Measurements from ENCODE around the gene KDELR3. TPM values are rescaled to one million over a fixed set of nuclear protein-coding genes. Genes with fewer than 3 reads are reported as not detected.

The KDELR3 gene
- total RNA-seq, 3 donors from 2014 or later (not counting 1 experiment from before 2014, with no cell fraction given), result 0.25 TPM; not detected in 2

- 96% methylated on average over 36 of the region's 36 CpGs for WGBS (ENCODE audit: insufficient coverage)
- H3K4me3 Mint-ChIP-seq, result no peak overlapping the region
- H3K36me3 Mint-ChIP-seq, result no peaks in the 10 kb centered on the region
- Histone ChIP-seq H3K27ac (ENCODE audit: low read length) (no peak overlapping the region), H3K9me3 (ENCODE audit: control insufficient read depth, insufficient read depth, low read length) (no peaks in the 10 kb centered on the region), H3K4me3 (ENCODE audit: low read length) (no peak overlapping the region), H3K4me1 (ENCODE audit: control insufficient read depth, insufficient read depth, low read length) (no peaks in the 10 kb centered on the region), H3K27me3 (ENCODE audit: control insufficient read depth, insufficient read depth, low read length) (no peaks in the 10 kb centered on the region), H3K36me3 (ENCODE audit: control insufficient read depth, insufficient read depth, low read length) (no peaks in the 10 kb centered on the region)
- no peak overlapping the region for H3K27ac Mint-ChIP-seq
- H3K4me1 Mint-ChIP-seq, result no peaks in the 10 kb centered on the region
- no peak for TF ChIP-seq CTCF (IDR thresholded peaks at IDR 0.05)
- DNase-seq (no peak), ATAC-seq (no peak)
- no peaks in the 10 kb centered on the region for H3K27me3 Mint-ChIP-seq (ENCODE audit: low read depth in 2 of 2)
- no peaks in the 10 kb centered on the region for H3K9me3 Mint-ChIP-seq
- intact Hi-C loops (cut with micrococcal nuclease), result no loop called here
These were observed 40.4 kb upstream of the KDELR3 start for GRCh38 chr22:38427465-38427864.

- Histone ChIP-seq H3K4me1 (ENCODE audit: control insufficient read depth, insufficient read depth, low read length) (no peaks in the 10 kb centered on the region), H3K36me3 (ENCODE audit: control insufficient read depth, insufficient read depth, low read length) (no peaks in the 10 kb centered on the region), H3K9me3 (ENCODE audit: control insufficient read depth, insufficient read depth, low read length) (no peaks in the 10 kb centered on the region), H3K4me3 (ENCODE audit: low read length) (no peak overlapping the region), H3K27ac (ENCODE audit: low read length) (no peak overlapping the region), H3K27me3 (ENCODE audit: control insufficient read depth, insufficient read depth, low read length) (no peaks in the 10 kb centered on the region)
- Mint-ChIP-seq H3K27me3 (ENCODE audit: low read depth in 2 of 2) (no peaks in the 10 kb centered on the region), H3K4me1 (no peaks in the 10 kb centered on the region), H3K27ac (no peak overlapping the region), H3K9me3 (no peaks in the 10 kb centered on the region), H3K36me3 (no peaks in the 10 kb centered on the region), H3K4me3 (no peak overlapping the region)
- ATAC-seq, result no peak
- no peak for TF ChIP-seq CTCF (IDR thresholded peaks at IDR 0.05)
- WGBS (ENCODE audit: insufficient coverage), result 97% methylated on average over 31 of the region's 31 CpGs
- no peak for DNase-seq
- intact Hi-C loops (cut with micrococcal nuclease), result no loop called here
These were observed 40.0 kb upstream of the KDELR3 start for GRCh38 chr22:38427940-38428339.

GRCh38 chr22:38428714-38429113, 39.2 kb upstream of the KDELR3 start:
- Histone ChIP-seq H3K4me1 (ENCODE audit: control insufficient read depth, insufficient read depth, low read length) (no peaks in the 10 kb centered on the region), H3K9me3 (ENCODE audit: control insufficient read depth, insufficient read depth, low read length) (no peaks in the 10 kb centered on the region), H3K36me3 (ENCODE audit: control insufficient read depth, insufficient read depth, low read length) (no peaks in the 10 kb centered on the region), H3K4me3 (ENCODE audit: low read length) (no peak overlapping the region), H3K27me3 (ENCODE audit: control insufficient read depth, insufficient read depth, low read length) (no peaks in the 10 kb centered on the region), H3K27ac (ENCODE audit: low read length) (no peak overlapping the region)
- TF ChIP-seq CTCF (IDR thresholded peaks at IDR 0.05), result no peak
- no peaks in the 10 kb centered on the region for H3K4me1 Mint-ChIP-seq
- intact Hi-C loops (cut with micrococcal nuclease), result no loop called here
- no peak for ATAC-seq
- H3K4me3 Mint-ChIP-seq, result no peak overlapping the region
- H3K27ac Mint-ChIP-seq, result no peak overlapping the region
- no peaks in the 10 kb centered on the region for H3K27me3 Mint-ChIP-seq (ENCODE audit: low read depth in 2 of 2)
- no peaks in the 10 kb centered on the region for H3K9me3 Mint-ChIP-seq
- DNase-seq, result no peak
- H3K36me3 Mint-ChIP-seq, result no peaks in the 10 kb centered on the region
- WGBS (ENCODE audit: insufficient coverage), result 50% methylated on average over 2 of the region's 2 CpGs

GRCh38 chr22:38429499-38430068, 38.3 kb upstream of the KDELR3 start:
- intact Hi-C loops (cut with micrococcal nuclease), result no loop called here
- no peak for TF ChIP-seq CTCF (IDR thresholded peaks at IDR 0.05)
- no peaks in the 10 kb centered on the region for H3K4me1 ChIP-seq (ENCODE audit: control insufficient read depth, insufficient read depth, low read length)
- Mint-ChIP-seq H3K27ac (no peak overlapping the region), H3K36me3 (no peaks in the 10 kb centered on the region), H3K9me3 (no peaks in the 10 kb centered on the region), H3K4me1 (no peaks in the 10 kb centered on the region), H3K4me3 (no peak overlapping the region), H3K27me3 (ENCODE audit: low read depth in 2 of 2) (no peaks in the 10 kb centered on the region)
- DNase-seq, result no peak
- no peak for ATAC-seq
- no peak overlapping the region for H3K4me3 ChIP-seq (ENCODE audit: low read length)
- no peak overlapping the region for H3K27ac ChIP-seq (ENCODE audit: low read length)
- H3K36me3 ChIP-seq (ENCODE audit: control insufficient read depth, insufficient read depth, low read length), result no peaks in the 10 kb centered on the region
- no peaks in the 10 kb centered on the region for H3K27me3 ChIP-seq (ENCODE audit: control insufficient read depth, insufficient read depth, low read length)
- 79% methylated on average over 16 of the region's 16 CpGs for whole genome bisulfite sequencing (ENCODE audit: insufficient coverage)
- no peaks in the 10 kb centered on the region for H3K9me3 ChIP-seq (ENCODE audit: control insufficient read depth, insufficient read depth, low read length)

Measured in natural killer cell (primary cell).